PFSK-1 (cell line): ENCODE measurements around the gene MEP1A.

Experiments
- FOXP2 ChIP-seq: optimal IDR thresholded peaks from 2 replicates; pipeline ENCODE3; 2011; ENCODE audit warnings: borderline replicate concordance, control low read depth, inconsistent platforms; ENCODE audit not compliant: insufficient read depth; ENCODE audit errors: extremely low read length, extremely low read depth
- POLR2AphosphoS5 ChIP-seq: IDR thresholded peaks from 2 replicates; pipeline ENCODE4 v1.6.1; 2012; ENCODE audit warnings: low read depth, mild to moderate bottlenecking, control low read depth, low read length, moderate library complexity
- REST ChIP-seq, 2 experiments: IDR thresholded peaks; 2 replicates each; pipeline versions ENCODE4 v1.6.1 to v1.8.0; 2011 to 2012; ENCODE audit warnings: low read depth in 2 of 2, low read length in 2 of 2, control low read depth in 1 of 2, inconsistent platforms in 1 of 2, mild to moderate bottlenecking in 1 of 2, moderate library complexity in 1 of 2; ENCODE audit not compliant: insufficient read depth in 1 of 2
- SIN3A ChIP-seq: IDR thresholded peaks from 2 replicates; pipeline ENCODE4 v1.6.1; 2012; ENCODE audit warnings: mild to moderate bottlenecking, low read length, moderate library complexity, borderline replicate concordance; ENCODE audit not compliant: insufficient read depth
- TAF1 ChIP-seq: IDR thresholded peaks from 2 replicates; pipeline ENCODE4 v1.6.1; 2012; ENCODE audit warnings: low read length, control low read depth, borderline replicate concordance; ENCODE audit not compliant: insufficient read depth

MEP1A gene

GRCh38 chr6:46764961-46765360 lies 28.2 kb upstream of the MEP1A start:
- TF ChIP-seq FOXP2 (no peak), TAF1 (no peak), SIN3A (no peak), REST (IDR thresholded peaks at IDR 0.05; ENCODE audit: insufficient read depth in 1 of 2, low read depth in 2 of 2, low read length in 2 of 2) (no peak), POLR2AphosphoS5 (no peak)

GRCh38 chr6:46772016-46772415 lies 21.2 kb upstream of the MEP1A start:
- TF ChIP-seq POLR2AphosphoS5 (no peak), SIN3A (no peak), TAF1 (no peak), FOXP2 (no peak), REST (IDR thresholded peaks at IDR 0.05; ENCODE audit: insufficient read depth in 1 of 2, low read depth in 2 of 2, low read length in 2 of 2) (no peak)

DNA sequence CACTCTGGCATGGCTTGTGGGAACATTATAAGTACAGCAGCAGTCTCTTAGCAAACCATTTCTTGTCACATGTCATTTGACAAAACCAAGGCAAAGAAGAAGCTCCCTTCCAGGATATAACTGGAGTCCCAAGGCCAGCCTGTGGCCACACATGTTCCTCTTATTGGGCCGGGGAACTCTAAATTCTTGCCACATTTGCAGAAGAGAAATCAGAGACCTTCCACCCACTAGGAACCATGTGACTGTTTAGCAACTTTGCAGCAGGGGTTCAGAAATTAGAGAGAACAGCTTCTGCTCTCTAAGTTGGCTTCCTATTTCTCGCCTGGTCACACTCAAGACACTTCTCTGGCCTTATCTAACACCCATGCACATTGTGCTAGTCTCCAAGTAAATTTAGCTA lies 20.4 kb upstream of the MEP1A start:
- no peak for TF ChIP-seq TAF1
- TF ChIP-seq SIN3A: no peak
- no peak for TF ChIP-seq REST (IDR thresholded peaks at IDR 0.05; ENCODE audit: insufficient read depth in 1 of 2, low read depth in 2 of 2, low read length in 2 of 2)
- no peak for TF ChIP-seq FOXP2
- TF ChIP-seq POLR2AphosphoS5: no peak

- TF ChIP-seq POLR2AphosphoS5 (no peak), FOXP2 (no peak), SIN3A (no peak)
These were observed 19.9 kb upstream of the MEP1A start for GRCh38 chr6:46773201-46773855.

DNA sequence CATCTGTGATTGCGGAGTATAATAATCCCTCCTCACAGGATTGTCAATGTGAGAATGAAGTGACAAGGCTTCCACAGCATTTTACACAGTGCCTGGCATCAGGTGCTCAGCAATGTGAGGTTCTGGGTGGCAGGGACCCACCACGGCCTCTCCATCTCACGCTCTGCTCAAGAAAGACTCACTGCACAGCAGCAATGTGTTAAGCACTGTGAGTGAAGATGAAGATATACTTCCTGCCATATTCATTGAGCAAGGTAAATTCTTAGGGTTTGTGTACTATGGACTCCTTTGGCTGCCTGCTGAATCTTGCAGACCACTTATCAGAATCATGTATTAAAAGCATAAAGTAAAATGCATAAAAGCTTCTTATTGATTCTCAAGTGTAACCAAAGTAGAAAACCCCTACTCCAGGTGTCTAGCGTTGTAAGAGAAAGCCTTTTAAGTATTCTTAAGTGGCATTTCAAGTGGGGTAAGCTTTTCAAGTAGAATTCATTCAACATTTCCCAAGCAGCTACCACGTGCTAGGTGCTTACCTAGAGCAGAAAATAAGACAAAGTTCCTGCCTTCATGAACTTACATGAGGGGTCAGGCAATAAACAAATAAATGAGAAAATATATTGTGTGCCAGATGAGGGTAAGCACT lies 17.0 kb upstream of the MEP1A start:
- TF ChIP-seq TAF1 (no peak), REST (IDR thresholded peaks at IDR 0.05; ENCODE audit: insufficient read depth in 1 of 2, low read depth in 2 of 2, low read length in 2 of 2) (no peak), SIN3A (no peak), FOXP2 (no peak), POLR2AphosphoS5 (no peak)
